ENCODE measurements around the gene CACNA2D3.
"Not testable (repeated sequence)": the region's sequence is repeated elsewhere in the genome, so short reads cannot be mapped to it uniquely, and the experiment has no call there.

CACNA2D3 gene

GRCh38 chr3:54122324-54123002 lies at the start of gene CACNA2D3:
TSS of gene CACNA2D3 (plus strand) at chr3:54122552.
- no peak for DNase-seq

- DNase-seq, result no peak
Measured at GRCh38 chr3:54073386-54073785, 49.0 kb upstream of the CACNA2D3 start.

GRCh38 chr3:54079314-54079713 lies 43.0 kb upstream of the CACNA2D3 start:
- DNase-seq, result no peak

GRCh38 chr3:54079730-54080325 lies 42.5 kb upstream of the CACNA2D3 start:
- no peak for DNase-seq

- DNase-seq, result no peak
Measured at GRCh38 chr3:54083921-54084320, 38.4 kb upstream of the CACNA2D3 start.

GRCh38 chr3:54085936-54086335 lies 36.4 kb upstream of the CACNA2D3 start:
- no peak for DNase-seq

- DNase-seq, result no peak
Measured at GRCh38 chr3:54086652-54087405, 35.5 kb upstream of the CACNA2D3 start.

- no peak for DNase-seq
Measured at GRCh38 chr3:54087581-54088410, 34.6 kb upstream of the CACNA2D3 start.

- no peak for DNase-seq
Measured at GRCh38 chr3:54093491-54094248, 28.7 kb upstream of the CACNA2D3 start.

- no peak for DNase-seq
Measured at GRCh38 chr3:54094926-54095325, 27.4 kb upstream of the CACNA2D3 start.

GRCh38 chr3:54099381-54099780 lies 23.0 kb upstream of the CACNA2D3 start:
- no peak for DNase-seq

- no peak for DNase-seq
Measured at GRCh38 chr3:54104084-54104483, 18.3 kb upstream of the CACNA2D3 start.

- DNase-seq, result not testable (repeated sequence)
Measured at GRCh38 chr3:54116129-54116528, 6.2 kb upstream of the CACNA2D3 start.

- DNase-seq, result no peak
Measured at GRCh38 chr3:54120657-54121413, 1.5 kb upstream of the CACNA2D3 start.

- DNase-seq, result no peak
Measured at GRCh38 chr3:54121414-54122323, 683 bp upstream of the CACNA2D3 start.

- DNase-seq, result no peak
Measured at GRCh38 chr3:54123003-54123775, 837 bp downstream of the CACNA2D3 start.

GRCh38 chr3:54123776-54124196 lies 1.4 kb downstream of the CACNA2D3 start:
- DNase-seq, result no peak

GRCh38 chr3:54125300-54125699 lies 2.9 kb downstream of the CACNA2D3 start:
- DNase-seq, result no peak

- DNase-seq, result no peak
Measured at GRCh38 chr3:54126551-54126950, 4.2 kb downstream of the CACNA2D3 start.
